Bronchial epithelial cell (primary cell): ENCODE measurements around the gene STK38L. TPM values are rescaled to one million over a fixed set of nuclear protein-coding genes. Genes with fewer than 3 reads are reported as not detected.

Experiments used
- DNase-seq: peaks from one replicate; pipeline ENCODE4 v3.0.0-alpha.2; 2010; ENCODE audit warnings: low read depth
- FAIRE-seq: peaks from 2 replicates; lab custom pipeline; 2011; peaks lifted over from hg19 to GRCh38; lab: Jason Lieb, UNC
- H3K27me3 ChIP-seq: 2 replicates; pipeline ENCODE4 v1.5.1; 2011; ENCODE audit warnings: low read length; ENCODE audit not compliant: control insufficient read depth, insufficient read depth
- H3K36me3 ChIP-seq: 2 replicates; pipeline ENCODE4 v1.5.1; 2011; ENCODE audit warnings: low read length; ENCODE audit not compliant: control insufficient read depth, insufficient read depth
- H3K4me3 ChIP-seq: 2 replicates; pipeline ENCODE4 v1.5.1; 2011; ENCODE audit warnings: mild to moderate bottlenecking, low read depth, low read length, control low read depth
- CTCF ChIP-seq: IDR thresholded peaks from 2 replicates; pipeline ENCODE4 v1.5.1; 2011; ENCODE audit warnings: mild to moderate bottlenecking, moderate library complexity, low read length, control low read depth, inconsistent platforms; ENCODE audit not compliant: insufficient read depth, severe bottlenecking
- total RNA-seq: library from RNA; depleted of rRNA; stranded (reverse); fragments of >200 nt; gene quantifications from 2 replicates; pipeline ENCODE4 v1.2.1, GENCODE V29; 2014

STK38L gene
- total RNA-seq, 1 donor from 2014 or later = 25.0 TPM

- FAIRE-seq (no peak), DNase-seq (no peak)
- Histone ChIP-seq H3K27me3 (no peaks in the 10 kb centered on the region), H3K36me3 (no peaks in the 10 kb centered on the region), H3K4me3 (no peak overlapping the region)
- TF ChIP-seq CTCF = no peak
These were observed 37.1 kb upstream of the STK38L start for GRCh38 chr12:27206801-27207502.

GRCh38 chr12:27207615-27208413 lies 36.3 kb upstream of the STK38L start:
- no peak for TF ChIP-seq CTCF
- peak; percentile 54 for DNase-seq
- no peaks in the 10 kb centered on the region for H3K36me3 ChIP-seq
- no peak overlapping the region for H3K4me3 ChIP-seq
- H3K27me3 ChIP-seq = no peaks in the 10 kb centered on the region
- FAIRE-seq = no peak

DNA sequence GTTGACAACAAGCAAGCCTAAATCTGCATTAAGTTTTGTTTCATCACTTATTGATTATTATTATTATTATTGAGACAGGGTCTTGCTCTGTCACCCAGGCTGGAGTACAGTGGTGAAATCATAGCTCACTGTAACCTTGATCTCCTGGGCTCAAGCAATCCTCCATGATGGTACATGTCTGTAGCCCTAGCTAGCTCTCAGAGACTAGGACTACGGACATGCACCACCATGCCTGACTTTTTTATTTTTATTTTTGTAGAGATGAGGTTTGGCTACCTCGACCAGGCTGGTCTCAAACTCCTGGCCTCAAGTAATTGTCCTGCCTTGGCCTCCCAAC lies 35.7 kb upstream of the STK38L start:
- no peaks in the 10 kb centered on the region for H3K36me3 ChIP-seq
- TF ChIP-seq CTCF = no peak
- FAIRE-seq = no peak
- no peak overlapping the region for H3K4me3 ChIP-seq
- no peak for DNase-seq
- H3K27me3 ChIP-seq = no peaks in the 10 kb centered on the region

DNA sequence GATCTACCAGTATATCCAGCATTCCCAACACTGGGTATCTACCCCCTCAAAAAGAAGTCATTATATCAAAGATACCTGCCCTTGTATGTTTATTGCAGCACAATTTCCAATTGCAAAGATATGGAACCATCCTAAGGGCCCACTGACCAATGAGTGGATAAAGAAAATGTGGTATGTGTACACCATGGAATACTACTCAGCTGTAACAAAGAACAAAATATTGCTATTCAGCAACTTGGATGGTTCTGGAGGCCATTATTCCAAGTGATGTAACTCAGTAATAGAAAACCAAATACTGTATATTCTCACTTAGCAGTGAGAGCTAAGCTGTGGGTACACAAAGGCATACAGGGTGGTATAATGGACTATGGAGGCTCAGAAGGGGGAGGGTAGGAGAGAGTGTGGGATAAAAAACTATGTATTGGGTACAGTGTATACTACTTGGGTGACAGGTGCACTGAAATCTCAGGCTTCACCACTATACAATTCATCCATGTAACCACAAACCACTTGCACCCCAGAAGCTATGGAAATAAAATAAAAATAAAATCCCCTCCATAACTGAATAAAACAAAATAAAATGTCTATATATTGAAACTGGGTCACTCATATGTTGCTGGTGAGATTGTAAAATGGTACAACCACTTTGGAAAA lies 34.7 kb upstream of the STK38L start:
- H3K36me3 ChIP-seq = no peaks in the 10 kb centered on the region
- no peak for TF ChIP-seq CTCF
- no peak overlapping the region for H3K4me3 ChIP-seq
- FAIRE-seq (no peak), DNase-seq (no peak)
- no peaks in the 10 kb centered on the region for H3K27me3 ChIP-seq

DNA sequence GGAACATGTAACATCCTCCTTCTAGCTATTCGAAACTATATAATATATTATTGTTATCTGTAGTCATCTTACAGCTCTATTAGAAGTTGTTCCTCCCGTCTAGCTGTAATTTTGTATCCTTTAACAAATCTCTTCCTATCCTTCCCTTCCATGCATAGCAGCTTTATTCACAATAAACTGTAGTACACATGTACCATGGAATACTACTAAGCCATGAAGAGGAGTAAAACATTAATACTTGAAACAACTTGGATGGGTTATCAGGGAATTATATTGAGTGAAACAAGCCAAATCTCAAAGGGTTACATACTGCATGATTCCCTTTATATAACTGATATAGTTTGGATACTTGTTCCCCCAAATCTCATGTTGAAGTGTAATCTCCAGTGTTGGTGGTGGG lies 33.9 kb upstream of the STK38L start:
- Histone ChIP-seq H3K4me3 (no peak overlapping the region), H3K36me3 (no peaks in the 10 kb centered on the region), H3K27me3 (no peaks in the 10 kb centered on the region)
- FAIRE-seq (no peak), DNase-seq (no peak)
- TF ChIP-seq CTCF = no peak
